PFSK-1 (cell line): ENCODE results near the gene CIDEA.

ENCODE experiments used
- POLR2AphosphoS5 ChIP-seq: IDR thresholded peaks from 2 replicates; pipeline ENCODE4 v1.6.1; 2012; ENCODE audit warnings: low read depth, mild to moderate bottlenecking, control low read depth, low read length, moderate library complexity
- TF ChIP-seq, protein P1 (sequence below), 2 experiments: IDR thresholded peaks; 2 replicates each; pipeline versions ENCODE4 v1.6.1 to v1.8.0; 2011 to 2012; ENCODE audit warnings: low read depth in 2 of 2, low read length in 2 of 2, control low read depth in 1 of 2, inconsistent platforms in 1 of 2, mild to moderate bottlenecking in 1 of 2, moderate library complexity in 1 of 2; ENCODE audit not compliant: insufficient read depth in 1 of 2

GRCh38 chr18:12307701-12308385 is 53.7 kb downstream of the CIDEA start, which contains the start of gene TUBB6:
- TF ChIP-seq, protein P1, sequence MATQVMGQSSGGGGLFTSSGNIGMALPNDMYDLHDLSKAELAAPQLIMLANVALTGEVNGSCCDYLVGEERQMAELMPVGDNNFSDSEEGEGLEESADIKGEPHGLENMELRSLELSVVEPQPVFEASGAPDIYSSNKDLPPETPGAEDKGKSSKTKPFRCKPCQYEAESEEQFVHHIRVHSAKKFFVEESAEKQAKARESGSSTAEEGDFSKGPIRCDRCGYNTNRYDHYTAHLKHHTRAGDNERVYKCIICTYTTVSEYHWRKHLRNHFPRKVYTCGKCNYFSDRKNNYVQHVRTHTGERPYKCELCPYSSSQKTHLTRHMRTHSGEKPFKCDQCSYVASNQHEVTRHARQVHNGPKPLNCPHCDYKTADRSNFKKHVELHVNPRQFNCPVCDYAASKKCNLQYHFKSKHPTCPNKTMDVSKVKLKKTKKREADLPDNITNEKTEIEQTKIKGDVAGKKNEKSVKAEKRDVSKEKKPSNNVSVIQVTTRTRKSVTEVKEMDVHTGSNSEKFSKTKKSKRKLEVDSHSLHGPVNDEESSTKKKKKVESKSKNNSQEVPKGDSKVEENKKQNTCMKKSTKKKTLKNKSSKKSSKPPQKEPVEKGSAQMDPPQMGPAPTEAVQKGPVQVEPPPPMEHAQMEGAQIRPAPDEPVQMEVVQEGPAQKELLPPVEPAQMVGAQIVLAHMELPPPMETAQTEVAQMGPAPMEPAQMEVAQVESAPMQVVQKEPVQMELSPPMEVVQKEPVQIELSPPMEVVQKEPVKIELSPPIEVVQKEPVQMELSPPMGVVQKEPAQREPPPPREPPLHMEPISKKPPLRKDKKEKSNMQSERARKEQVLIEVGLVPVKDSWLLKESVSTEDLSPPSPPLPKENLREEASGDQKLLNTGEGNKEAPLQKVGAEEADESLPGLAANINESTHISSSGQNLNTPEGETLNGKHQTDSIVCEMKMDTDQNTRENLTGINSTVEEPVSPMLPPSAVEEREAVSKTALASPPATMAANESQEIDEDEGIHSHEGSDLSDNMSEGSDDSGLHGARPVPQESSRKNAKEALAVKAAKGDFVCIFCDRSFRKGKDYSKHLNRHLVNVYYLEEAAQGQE (IDR thresholded peaks at IDR 0.05; ENCODE audit: insufficient read depth in 1 of 2, low read depth in 2 of 2, low read length in 2 of 2): no peak
- TF ChIP-seq POLR2AphosphoS5: peak; percentile 64; the same call in 1 of the 2 replicates
